ENCODE data around the gene CEP19.

Gene CEP19

GRCh38 chr3:196662711-196663571 lies 49.1 kb downstream of the CEP19 start:
- no peak for DNase-seq

- no peak for DNase-seq
Measured at GRCh38 chr3:196662033-196662432, 50.0 kb downstream of the CEP19 start.

GRCh38 chr3:196661400-196661799 lies 50.6 kb downstream of the CEP19 start:
- DNase-seq, result no peak

GRCh38 chr3:196660381-196661166 lies 51.5 kb downstream of the CEP19 start:
- no peak for DNase-seq

- DNase-seq, result no peak
Measured at GRCh38 chr3:196659901-196660351, 52.1 kb downstream of the CEP19 start.
